K562 (cell line): ENCODE results near the gene INPP4B. TPM values are rescaled to one million over a fixed set of nuclear protein-coding genes. Genes with fewer than 3 reads are reported as not detected.

Experiments used
- ATAC-seq: fragments of 200-7000 bp; cut with Tn5 transposase; 3 replicates; pipeline ENCODE4 v1.9.1; 2020; ENCODE audit warnings: moderate library complexity
- BruUV-seq: library from RNA; stranded (reverse); fragments of 400-500 nt; replicated peaks from 2 replicates; lab custom pipeline; 2021; lab: Mats Ljungman, UMichigan
- CTCF ChIA-PET: fragments of 300-600 bp; formaldehyde crosslinking; extraction: SDS; loops from one replicate; lab custom pipeline; 2021; ENCODE audit warnings: low intra/inter-chr PET ratio; lab: Yijun Ruan, JAX
- POLR2A ChIA-PET: fragments of 300-600, 350-650 bp; sonication (Branson Sonifier 250); formaldehyde crosslinking; extraction: SDS; loops from one replicate; lab custom pipeline; 2021; ENCODE audit warnings: antibody characterized with exemption, inconsistent platforms; lab: Yijun Ruan, JAX
- DNase-seq, 4 experiments: peaks; one replicate each; pipeline versions ENCODE4 v3.0.0 to v3.0.0-alpha.2; 2011 to 2018; ENCODE audit warnings: low spot score in 3 of 4, mixed read lengths in 3 of 4; ENCODE audit errors: extremely low read depth in 1 of 4
- FAIRE-seq: peaks from 2 replicates; lab custom pipeline; 2011; peaks lifted over from hg19 to GRCh38; lab: Jason Lieb, UNC
- H2AFZ ChIP-seq: 2 replicates; pipeline ENCODE4 v1.6.0; 2011; ENCODE audit warnings: low read depth, low read length, control low read depth, inconsistent platforms
- H3K27ac ChIP-seq: fragments of 200-600 bp; 3 replicates; pipeline ENCODE4 v1.8.0; 2011; ENCODE audit warnings: low read depth, mild to moderate bottlenecking, control low read depth, inconsistent platforms, low read length, moderate library complexity, mixed read lengths; ENCODE audit errors: extremely low read depth
- H3K27me3 ChIP-seq, 2 experiments: fragments of 300-600 bp in 1 of 2; 2 replicates in 1 of 2; 3 replicates in 1 of 2; pipeline versions ENCODE4 v1.6.0 to v1.8.0; 2011; ENCODE audit warnings: inconsistent platforms in 2 of 2, low read length in 2 of 2, mild to moderate bottlenecking in 1 of 2, mixed read lengths in 1 of 2, moderate library complexity in 1 of 2; ENCODE audit not compliant: control insufficient read depth in 2 of 2, insufficient read depth in 2 of 2
- H3K36me3 ChIP-seq: fragments of 300-600 bp; 3 replicates; pipeline ENCODE4 v1.8.0; 2011; ENCODE audit warnings: mild to moderate bottlenecking, low read length, inconsistent platforms; ENCODE audit not compliant: control insufficient read depth, insufficient read depth
- H3K4me1 ChIP-seq, 2 experiments: fragments of 200-600 bp in 1 of 2; replicated peaks in 1 of 2; 2 replicates in 1 of 2; 3 replicates in 1 of 2; pipeline versions ENCODE4 v1.5.1 to v1.8.0; 2011; ENCODE audit warnings: inconsistent platforms in 2 of 2, low read length in 2 of 2, mild to moderate bottlenecking in 1 of 2, mixed read lengths in 1 of 2, moderate library complexity in 1 of 2; ENCODE audit not compliant: control insufficient read depth in 2 of 2, insufficient read depth in 2 of 2
- H3K4me2 ChIP-seq: 2 replicates; pipeline ENCODE4 v1.6.1; 2011; ENCODE audit warnings: low read length, control low read depth, inconsistent platforms, mixed read lengths; ENCODE audit not compliant: insufficient read depth
- H3K4me3 ChIP-seq: fragments of 200-600 bp; sonication (generic), shearing (Covaris generic); 2 replicates; pipeline ENCODE4 v1.5.1; 2016; ENCODE audit warnings: control low read depth, inconsistent platforms
- H3K79me2 ChIP-seq: fragments of 200-600 bp; 3 replicates; pipeline ENCODE4 v1.8.0; 2011; ENCODE audit warnings: low read length, inconsistent platforms; ENCODE audit not compliant: control insufficient read depth, insufficient read depth
- H3K9ac ChIP-seq, 2 experiments: 2 replicates each; pipeline versions ENCODE4 v1.6.0 to v1.6.1; 2011; ENCODE audit warnings: low read depth in 2 of 2, low read length in 2 of 2, control low read depth in 1 of 2, inconsistent platforms in 1 of 2, mild to moderate bottlenecking in 1 of 2, mixed read lengths in 1 of 2; ENCODE audit not compliant: insufficient read depth in 1 of 2
- H3K9me1 ChIP-seq: one replicate; pipeline ENCODE4 v1.6.0; 2011; ENCODE audit warnings: inconsistent platforms, mild to moderate bottlenecking, low read length, moderate library complexity; ENCODE audit not compliant: control insufficient read depth, insufficient read depth
- H3K9me3 ChIP-seq: replicated peaks from 2 replicates; pipeline ENCODE4 v1.5.1; 2011; ENCODE audit warnings: low read depth, low read length, inconsistent platforms; ENCODE audit not compliant: control insufficient read depth, insufficient read depth
- H4K20me1 ChIP-seq: replicated peaks from 2 replicates; pipeline ENCODE4 v1.6.1; 2011; ENCODE audit warnings: low read length, inconsistent platforms, mixed read lengths; ENCODE audit not compliant: control insufficient read depth, insufficient read depth
- CHD4 ChIP-seq: fragments of 200-600 bp; sonication (generic); IDR thresholded peaks from 3 replicates; pipeline ENCODE4 v1.6.1; 2012; ENCODE audit warnings: low read depth, mild to moderate bottlenecking, mixed read lengths, low read length, inconsistent platforms; ENCODE audit not compliant: insufficient read depth, insufficient replicate concordance, poor library complexity, severe bottlenecking
- DDX20 ChIP-seq: fragments of 450-650 bp; IDR thresholded peaks from 2 replicates; pipeline ENCODE4 v1.6.1; 2016; ENCODE audit warnings: missing genetic modification characterization, low read depth, mild to moderate bottlenecking, missing compliant biosample characterization, moderate library complexity
- EHMT2 ChIP-seq: fragments of 450-650 bp; IDR thresholded peaks from 2 replicates; pipeline ENCODE4 v1.6.1; 2018; ENCODE audit warnings: antibody characterized with exemption
- FOXA3 ChIP-seq, 2 experiments: fragments of 450-650 bp in 1 of 2; sonication (generic) in 1 of 2; formaldehyde crosslinking; IDR thresholded peaks in 1 of 2; conservative IDR thresholded peaks in 1 of 2; 2 replicates each; pipeline versions ENCODE4 v1.4.0 to v1.8.0; 2020 to 2022; ENCODE audit warnings: mild to moderate bottlenecking in 2 of 2, missing genetic modification reagents in 1 of 2
- GTF2B ChIP-seq: IDR thresholded peaks from 2 replicates; pipeline ENCODE4 v1.6.1; 2011; ENCODE audit not compliant: insufficient read length; ENCODE audit errors: extremely low read depth
- NFATC3 ChIP-seq: fragments of 450-650 bp; IDR thresholded peaks from 2 replicates; pipeline ENCODE4 v1.6.1; 2017; ENCODE audit warnings: mild to moderate bottlenecking
- POLR2H ChIP-seq: IDR thresholded peaks from 2 replicates; pipeline ENCODE4 v1.6.1; 2016; ENCODE audit warnings: missing genetic modification characterization, low read depth, mild to moderate bottlenecking, control low read depth, missing compliant biosample characterization, moderate library complexity
- POU5F1 ChIP-seq: fragments of 150-350 bp; IDR thresholded peaks from 2 replicates; pipeline ENCODE4 v1.6.1; 2014; ENCODE audit warnings: borderline replicate concordance, low read length, low read depth, mild to moderate bottlenecking; ENCODE audit not compliant: partially characterized antibody
- REST ChIP-seq, 2 experiments: fragments of 450-650 bp; formaldehyde crosslinking in 1 of 2; IDR thresholded peaks; 2 replicates each; pipeline versions ENCODE4 v1.4.0 to v1.6.1; 2014 to 2020; ENCODE audit warnings: mild to moderate bottlenecking in 2 of 2, borderline replicate concordance in 1 of 2, low read depth in 1 of 2
- RUNX1 ChIP-seq: sonication (generic); IDR thresholded peaks from 2 replicates; pipeline ENCODE4 v1.6.1; 2016; ENCODE audit warnings: antibody characterized with exemption, low read depth
- XRCC3 ChIP-seq: fragments of 450-650 bp; IDR thresholded peaks from 2 replicates; pipeline ENCODE4 v1.6.1; 2017; ENCODE audit warnings: mild to moderate bottlenecking, moderate library complexity
- ZBTB2 ChIP-seq: fragments of 450-650 bp; IDR thresholded peaks from 2 replicates; pipeline ENCODE4 v1.6.1; 2016; ENCODE audit warnings: antibody characterized with exemption
- ZNF239 ChIP-seq: fragments of 250-450 bp; sonication (Bioruptor Pico); IDR thresholded peaks from 2 replicates; pipeline ENCODE4 v1.4.0; 2020; ENCODE audit warnings: mild to moderate bottlenecking
- WGBS: fragments of 100-300 bp; shearing (Covaris generic); methylation state at CpG from one replicate; pipeline ENCODE4 v1.1.6; 2016; ENCODE audit warnings: low coverage, mixed read lengths; ENCODE audit not compliant: insufficient coverage; ENCODE audit errors: missing lambda C conversion rate; 5-methylcytosine and 5-hydroxymethylcytosine counted together
- in situ Hi-C: fragments of 300-500 bp; cut with MboI; formaldehyde crosslinking; loops from 4 replicates; pipeline ENCODE4 v1.15.0; 2018; ENCODE audit warnings: inconsistent platforms, mixed read lengths
- intact Hi-C: fragments of 100-400 bp; cut with micrococcal nuclease; formaldehyde crosslinking; loops from 2 replicates; pipeline ENCODE4 v1.14.2; 2022
- polyA plus RNA-seq, 8 experiments: library from polyadenylated mRNA; depleted of rRNA in 4 of 8; stranded (reverse) in 5 of 8; unstranded in 3 of 8; fragments of >200 nt; fragmentation: Nextera tagmentation in 2 of 8; fragmentation: Illumina TruSeq in 1 of 8; extraction: Ambion mirVana in 2 of 8; extraction: Trizol in 1 of 8; gene quantifications; 2 replicates each; pipeline versions ENCODE4 v1.2.1 to v1.2.3, GENCODE V29; 2011 to 2014; ENCODE audit warnings: inconsistent platforms in 1 of 8, missing spikeins in 1 of 8
- total RNA-seq, 7 experiments: library from RNA; depleted of rRNA in 6 of 7; stranded (reverse); fragments of >200 nt in 6 of 7; fragmentation: Illumina TruSeq in 2 of 7; extraction: Trizol in 2 of 7; gene quantifications; 2 replicates each; pipeline versions ENCODE4 v1.2.1 to v1.2.3, GENCODE V29; 2011 to 2021; ENCODE audit warnings: low replicate concordance in 1 of 7

The INPP4B gene
- total and polyA plus RNA-seq, 9 of the 15 experiments (the other 6 are each of a cell fraction or from before 2014, with no cell fraction given): 0.04 to 0.11 TPM; not detected in 7

DNA sequence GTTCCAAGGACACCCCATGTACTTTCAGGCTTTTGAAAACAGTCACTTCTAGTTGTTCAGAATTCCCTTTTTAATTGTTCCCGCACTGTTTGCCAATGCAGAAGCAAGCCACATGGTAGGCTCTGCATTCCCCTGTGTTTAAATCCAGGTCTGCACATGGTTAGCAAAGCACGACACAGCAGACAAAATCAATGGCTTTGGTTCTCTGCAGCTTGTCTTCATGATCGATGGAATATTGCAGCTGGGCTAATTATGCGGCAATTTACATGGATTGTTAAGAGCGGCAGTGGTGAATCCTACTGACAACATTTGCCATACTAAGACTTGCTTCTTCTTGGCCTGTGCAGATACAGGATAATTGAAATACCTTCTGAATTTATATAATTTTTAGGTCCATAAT lies 20.6 kb upstream of the INPP4B start:
- Histone ChIP-seq H3K27ac (no peak overlapping the region), H2AFZ (no peak overlapping the region), H3K4me1 (no peaks in the 10 kb centered on the region), H3K79me2 (no peaks in the 10 kb centered on the region), H4K20me1 (no peaks in the 10 kb centered on the region), H3K9me1 (no peaks in the 10 kb centered on the region), H3K9me3 (no peaks in the 10 kb centered on the region), H3K4me3 (no peak overlapping the region), H3K9ac (no peak overlapping the region), H3K36me3 (no peaks in the 10 kb centered on the region), H3K4me2 (no peak overlapping the region), H3K27me3 (no peaks in the 10 kb centered on the region)
- in situ Hi-C loops: loop anchor here (25.0 kb wide), 1 partner anchor 621 kb away; no protein-coding TSS in a partner anchor
- ChIA-PET POLR2A (no interaction called here), CTCF (no interaction called here)
- 1% methylated on average over 5 of the region's 5 CpGs for whole genome bisulfite sequencing
- intact Hi-C loops: no loop called here
- BruUV-seq: no TSS peak
- ATAC-seq (no peak), FAIRE-seq (no peak), DNase-seq (no peak)
- TF ChIP-seq RUNX1 (no peak), POLR2H (tag) (no peak), NFATC3 (no peak), CHD4 (no peak), POU5F1 (no peak), FOXA3 (CRISPR knock-in tag; conservative IDR thresholded peaks at IDR 0.05 in 1 of 2, IDR thresholded peaks at IDR 0.05 in 1 of 2) (no peak), ZNF239 (CRISPR knock-in tag) (no peak), EHMT2 (no peak), ZBTB2 (no peak), DDX20 (no peak), GTF2B (no peak), XRCC3 (no peak), REST (IDR thresholded peaks at IDR 0.05; ENCODE audit: borderline replicate concordance) (no peak), REST (CRISPR knock-in tag; IDR thresholded peaks at IDR 0.05; ENCODE audit: low read depth) (no peak)
